NCI-H82 (cell line): Measurements from ENCODE around the gene CINP.

Source experiments
- DNase-seq: peaks from one replicate; lab custom pipeline; 2025; lab: John Stamatoyannopoulos, UW

Gene CINP

DNA sequence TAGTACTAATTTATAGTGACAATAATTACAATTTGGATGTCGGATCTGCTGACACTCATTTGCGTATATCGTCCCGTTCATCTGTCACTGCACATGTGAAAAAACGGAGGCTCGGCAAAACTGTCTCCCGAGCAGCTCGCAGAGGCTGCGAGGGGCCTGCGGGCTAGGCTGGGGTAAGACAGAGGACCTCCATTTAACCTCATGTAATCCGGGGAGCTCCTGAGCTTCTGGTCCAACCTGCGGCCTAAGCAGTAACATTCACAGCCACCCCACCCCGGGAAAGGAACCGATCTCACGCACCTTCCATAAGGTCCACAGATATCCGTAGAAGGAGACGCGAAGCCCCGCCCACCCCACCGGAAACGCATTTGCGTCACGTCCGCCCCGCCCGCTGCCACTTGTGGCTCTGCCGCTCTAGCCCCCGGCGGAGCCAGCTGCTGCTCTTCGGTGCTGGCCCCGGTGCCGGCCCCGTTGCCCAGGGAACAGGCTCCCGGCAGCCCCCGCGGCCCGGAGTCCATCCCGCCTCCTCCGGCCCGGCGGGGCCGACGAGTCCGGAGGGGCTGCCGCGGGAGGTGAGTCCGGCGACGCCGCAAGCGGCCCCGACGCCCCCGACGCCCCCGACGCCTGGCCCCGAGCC is at the start of gene CINP, which contains the start of gene TECPR2:
TSS of gene CINP (minus strand) at position 346 of the 637 bp plus-strand sequence. CDS start at position 307, 39 bp downstream.
TSS of gene TECPR2 (plus strand) at position 397 of the 637 bp plus-strand sequence. CDS start 13,781 bp downstream, outside the sequence.
- DNase-seq = peak; percentile 96

DNA sequence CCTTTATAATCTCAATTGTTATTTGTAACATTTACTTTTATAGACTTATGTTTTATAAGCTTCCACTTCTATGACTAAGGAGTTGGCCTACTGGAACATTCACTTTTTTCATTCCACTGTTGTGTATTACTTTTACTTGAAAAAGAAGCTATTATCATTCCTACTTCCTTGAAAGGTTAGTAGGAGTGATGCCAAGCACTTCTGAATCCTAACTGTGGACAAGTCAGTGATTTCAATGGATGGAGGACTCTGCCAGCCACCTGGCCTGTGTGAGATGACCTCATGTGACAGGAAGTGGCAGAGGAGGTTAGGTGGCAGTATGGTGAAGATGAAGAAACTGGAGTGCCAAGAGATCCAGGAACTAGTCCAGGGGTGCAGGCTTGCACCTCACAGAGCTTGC is 46.0 kb upstream of the CINP start:
- DNase-seq = no peak

DNA sequence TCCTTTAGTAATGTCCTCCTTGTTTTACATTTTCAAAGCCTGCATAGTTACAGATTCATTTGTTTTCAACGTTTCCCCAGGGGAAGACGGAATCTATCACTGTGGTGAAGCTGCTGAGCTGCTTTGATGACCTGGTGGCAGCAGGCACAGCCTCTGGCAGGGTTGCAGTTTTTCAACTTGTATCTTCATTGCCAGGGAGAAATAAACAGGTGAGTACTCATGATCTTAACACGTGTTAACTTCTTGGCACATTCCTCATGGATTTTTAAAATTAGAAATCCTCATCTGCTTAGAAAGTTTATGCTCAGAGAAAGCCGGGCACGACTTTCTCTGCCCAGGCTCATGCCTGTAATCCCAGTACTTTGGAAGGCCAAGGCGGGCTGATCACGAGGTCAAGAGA is 44.6 kb upstream of the CINP start:
- DNase-seq = no peak

DNA sequence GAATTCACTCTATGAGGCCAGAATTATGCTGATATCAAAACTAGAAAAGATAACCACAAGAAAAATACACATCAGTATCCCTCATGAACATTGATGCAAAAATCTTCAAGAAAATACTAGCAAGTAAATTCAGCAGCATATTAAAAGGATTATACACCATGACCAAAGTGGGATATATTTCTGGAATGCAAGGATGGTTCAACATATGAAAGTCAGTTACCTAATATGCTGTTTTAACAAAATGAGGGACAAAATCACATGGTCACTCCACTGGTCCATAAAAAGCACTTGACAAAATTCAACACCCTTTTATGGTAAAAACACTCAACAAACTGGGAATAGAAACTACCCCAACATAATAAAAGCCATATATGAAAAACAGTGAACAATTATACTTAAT is 40.3 kb upstream of the CINP start:
- DNase-seq = no peak

DNA sequence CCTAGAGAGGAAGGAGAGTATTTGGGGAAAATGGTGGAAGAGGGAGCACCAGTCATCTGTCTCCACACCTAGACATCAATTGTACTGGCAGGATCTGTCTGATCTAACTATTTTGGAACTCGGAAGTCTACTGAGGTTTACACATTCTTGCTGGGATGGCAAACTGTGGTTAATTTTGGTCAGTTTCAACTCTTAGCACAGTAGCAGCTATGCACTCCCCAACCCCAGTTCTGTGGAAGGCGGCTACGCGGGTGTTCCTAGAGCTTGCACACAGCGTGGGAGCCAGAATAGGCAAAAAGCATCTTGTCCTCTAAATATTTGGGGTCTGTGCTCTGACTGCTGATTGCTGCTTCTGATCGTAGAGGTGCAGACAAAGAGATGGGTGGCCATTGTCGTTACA is 33.8 kb upstream of the CINP start:
- no peak for DNase-seq

DNA sequence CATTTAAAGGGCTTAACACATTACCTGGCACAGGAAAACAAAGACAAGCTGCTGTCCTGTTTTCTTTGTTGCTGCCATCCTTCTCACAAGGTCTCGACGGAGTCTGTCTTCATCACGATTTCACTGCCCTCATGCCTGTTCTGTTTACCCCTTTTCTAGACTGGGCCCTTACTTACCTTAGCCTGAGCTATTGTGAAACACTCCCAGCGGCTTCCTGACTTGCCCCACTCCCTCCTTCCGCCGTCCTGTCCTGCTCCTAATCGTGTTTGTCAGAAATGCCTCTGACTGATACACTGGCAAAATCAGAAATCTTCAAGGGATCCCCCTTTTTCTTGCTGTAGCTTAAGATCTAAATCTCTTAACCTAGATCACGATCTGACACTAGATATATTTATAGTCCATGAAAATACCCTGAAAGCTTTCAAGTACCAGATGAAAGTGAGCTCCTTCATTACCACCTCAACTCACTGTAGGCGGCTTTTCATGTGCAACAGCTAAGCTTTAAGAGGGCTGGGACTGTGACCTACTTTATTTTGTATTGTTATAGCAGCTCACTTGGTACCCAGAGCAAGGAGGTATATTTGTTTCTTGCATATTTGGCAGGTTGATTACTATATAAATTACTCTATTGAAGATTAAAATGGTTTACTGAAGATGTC is 32.2 kb upstream of the CINP start:
- no peak for DNase-seq

DNA sequence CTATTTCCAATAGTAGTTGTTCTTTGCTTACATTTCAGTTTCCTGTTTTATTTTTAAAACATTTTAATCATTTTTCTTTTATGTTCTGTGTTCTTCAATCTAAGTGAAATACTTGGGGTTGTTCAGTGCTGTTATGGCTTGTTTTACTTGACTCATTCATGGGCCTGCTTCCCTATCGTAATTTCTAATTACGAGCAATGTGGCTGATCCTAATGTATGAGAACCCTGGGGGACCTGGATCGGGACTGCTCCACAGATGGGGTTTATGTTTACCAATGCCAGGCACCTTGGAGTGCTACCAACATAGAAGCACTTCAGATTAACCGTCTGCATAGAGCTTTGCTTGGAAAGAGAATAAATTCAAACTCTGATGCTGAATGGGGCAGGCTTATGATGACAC is 29.8 kb upstream of the CINP start:
- DNase-seq = no peak

DNA sequence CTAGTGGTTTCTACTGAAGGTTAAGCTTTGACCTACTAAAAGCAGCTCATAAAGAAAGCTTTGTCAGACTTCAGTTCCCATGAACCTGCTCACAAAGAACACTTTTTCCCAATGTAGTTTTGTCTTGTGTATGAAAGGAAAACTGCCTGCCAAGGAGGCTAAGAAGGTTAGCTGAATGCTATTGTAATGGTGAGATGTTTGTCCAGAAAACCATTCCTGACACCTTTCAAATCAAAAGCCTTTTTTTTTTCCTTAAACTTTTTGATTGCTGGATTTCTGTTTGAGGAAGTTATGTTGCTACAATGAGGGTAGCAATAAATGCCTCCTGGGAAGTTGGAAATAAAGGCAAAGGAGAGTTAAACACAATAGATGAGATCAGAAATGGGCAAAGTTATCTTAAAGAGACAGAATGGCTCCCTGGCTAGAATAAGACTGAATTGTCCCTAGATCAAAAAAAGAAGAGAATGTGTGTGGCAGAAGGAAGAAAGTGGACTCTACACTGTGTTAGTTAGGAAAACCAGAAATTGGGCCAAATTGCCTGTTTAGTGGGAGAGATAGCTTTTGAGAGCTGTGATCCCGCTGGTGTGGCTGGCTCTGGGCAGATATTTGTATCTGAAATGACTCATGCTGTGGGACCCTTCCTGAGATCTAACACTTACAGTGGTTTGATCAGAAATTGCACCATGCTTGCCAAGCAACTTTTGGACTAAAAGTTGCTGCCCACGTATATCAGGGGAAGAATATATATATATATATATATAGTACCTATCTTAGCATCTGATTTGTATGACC is 27.6 kb upstream of the CINP start:
- DNase-seq = no peak

DNA sequence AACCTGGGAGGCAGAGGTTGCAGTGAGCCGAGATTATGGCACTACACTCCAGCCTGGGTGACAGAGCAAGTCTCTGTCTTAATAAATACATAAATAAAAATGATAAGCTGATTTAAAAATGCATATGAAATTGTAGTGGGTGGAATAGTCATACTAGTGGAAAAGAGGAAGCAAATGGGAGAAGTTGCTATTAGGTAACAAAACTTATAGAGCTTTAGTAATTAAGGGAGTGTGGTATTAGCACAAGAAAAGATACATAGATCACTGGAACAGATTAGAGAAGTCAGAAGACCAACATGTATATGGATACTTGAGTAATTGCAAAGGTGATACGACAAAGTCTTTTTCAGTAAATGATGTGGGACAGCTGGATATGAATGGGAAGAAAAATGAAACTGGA is 26.6 kb upstream of the CINP start:
- DNase-seq = no peak

DNA sequence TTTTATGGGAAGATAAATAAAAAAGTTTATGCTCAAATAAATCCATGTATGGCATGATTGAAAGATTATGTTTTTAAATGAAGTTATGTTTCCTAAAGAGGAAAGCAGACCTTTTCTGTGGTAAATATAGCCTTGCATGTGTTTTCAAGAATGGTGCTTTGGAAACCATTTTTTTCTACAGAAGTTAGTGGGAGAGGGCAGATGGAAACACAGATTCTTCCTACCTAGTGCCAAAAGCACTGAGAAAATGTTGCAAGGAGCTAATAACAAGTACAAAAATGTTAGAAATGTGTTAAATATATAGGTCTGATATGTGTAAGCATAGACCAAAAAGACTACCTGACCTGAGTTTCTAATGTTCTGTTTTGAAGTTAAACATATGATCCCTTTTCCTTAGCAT is 24.4 kb upstream of the CINP start:
- no peak for DNase-seq

DNA sequence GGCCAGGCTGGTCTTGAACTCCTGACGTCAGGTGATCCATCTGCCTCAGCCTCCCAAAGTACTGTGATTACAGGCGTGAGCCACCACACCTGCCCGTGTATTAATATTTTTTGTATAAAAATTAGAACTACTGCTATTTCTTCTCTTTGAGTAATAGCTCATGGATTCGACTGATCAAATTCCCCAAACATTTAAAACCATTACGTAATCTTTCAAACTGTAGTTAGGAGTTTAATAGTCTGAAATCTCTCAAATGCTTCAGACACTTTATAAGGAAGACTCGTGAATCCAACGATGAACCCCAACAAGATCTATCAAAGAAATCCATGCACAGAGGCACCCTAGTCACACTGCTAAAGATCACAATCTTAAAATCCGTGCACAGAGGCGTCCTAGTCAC is 16.1 kb upstream of the CINP start:
- no peak for DNase-seq

DNA sequence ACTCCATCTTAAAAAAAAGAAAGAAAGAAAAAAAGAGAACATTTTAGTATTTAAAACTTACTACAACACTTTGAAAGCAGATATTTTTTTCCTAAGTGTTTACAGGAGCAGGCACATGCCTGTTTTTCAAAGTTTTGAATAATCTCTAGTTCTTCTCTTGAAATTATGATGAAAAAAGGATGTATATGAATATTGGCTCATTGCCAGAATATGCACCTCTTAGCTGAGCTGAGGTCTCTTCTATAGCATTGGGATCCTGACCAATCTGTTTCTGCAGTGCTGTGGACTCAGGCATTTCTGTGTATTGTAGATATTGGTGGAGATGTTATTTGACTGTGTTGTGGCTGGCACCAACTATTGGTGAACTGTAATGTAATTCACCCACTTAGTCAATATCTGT is 15.0 kb upstream of the CINP start:
- no peak for DNase-seq

DNA sequence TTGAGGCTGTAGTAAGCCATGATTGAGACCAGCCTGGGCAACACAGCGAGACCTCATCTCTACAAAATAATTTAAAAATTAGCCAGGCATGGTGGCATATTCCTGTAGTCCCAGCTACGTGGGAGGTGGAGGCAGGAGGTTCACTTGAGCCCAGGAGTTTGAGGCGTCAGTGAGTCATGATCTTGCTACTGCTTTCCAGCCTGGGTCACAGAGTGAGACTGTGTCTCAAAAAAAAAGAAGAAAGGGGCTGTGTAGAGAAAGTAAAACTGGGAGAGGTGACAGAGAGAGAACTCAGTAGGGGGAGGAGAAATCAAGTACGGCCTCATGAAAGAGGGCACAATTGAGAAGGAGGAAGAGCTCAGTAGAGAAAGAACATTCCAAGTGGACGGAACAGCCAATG is 12.4 kb upstream of the CINP start:
- DNase-seq = no peak

DNA sequence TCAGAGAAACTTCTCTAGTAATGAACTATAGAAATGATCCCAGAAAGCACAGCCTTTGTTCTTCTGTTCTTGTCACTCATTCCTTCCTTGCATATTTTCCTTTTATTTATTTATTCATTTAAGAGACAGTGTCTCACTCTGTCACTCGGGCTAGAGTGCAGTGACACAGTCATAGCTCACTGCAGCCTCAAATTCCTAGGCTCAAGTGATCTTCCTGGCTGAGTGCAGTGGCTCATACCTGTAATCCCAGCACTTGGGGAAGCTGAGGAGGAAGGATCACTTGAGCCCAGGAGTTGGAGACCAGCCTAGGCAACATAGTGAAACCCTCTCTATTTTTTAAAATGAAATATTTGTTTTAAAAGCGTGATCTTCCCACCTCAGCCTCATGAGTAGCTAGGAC is 11.6 kb upstream of the CINP start:
- DNase-seq = no peak

DNA sequence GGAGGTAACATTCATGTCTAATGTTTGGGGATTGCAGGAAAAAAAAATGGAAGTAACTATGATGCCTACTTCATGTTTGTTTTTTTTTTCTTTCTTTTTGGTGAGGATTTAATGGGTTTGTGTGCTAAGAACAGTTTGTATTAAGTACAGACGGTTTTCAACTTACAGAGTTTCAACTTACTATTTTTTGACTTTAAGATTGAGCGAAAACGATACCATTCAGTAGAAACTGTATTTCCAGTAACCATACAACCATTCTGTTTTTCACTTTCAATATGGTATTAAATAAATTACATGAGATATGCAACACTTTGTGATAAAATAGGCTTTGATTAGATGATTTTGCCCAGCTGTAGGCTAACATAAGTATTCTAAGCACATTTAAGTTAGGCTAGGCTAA is 10.4 kb upstream of the CINP start:
- DNase-seq = no peak

DNA sequence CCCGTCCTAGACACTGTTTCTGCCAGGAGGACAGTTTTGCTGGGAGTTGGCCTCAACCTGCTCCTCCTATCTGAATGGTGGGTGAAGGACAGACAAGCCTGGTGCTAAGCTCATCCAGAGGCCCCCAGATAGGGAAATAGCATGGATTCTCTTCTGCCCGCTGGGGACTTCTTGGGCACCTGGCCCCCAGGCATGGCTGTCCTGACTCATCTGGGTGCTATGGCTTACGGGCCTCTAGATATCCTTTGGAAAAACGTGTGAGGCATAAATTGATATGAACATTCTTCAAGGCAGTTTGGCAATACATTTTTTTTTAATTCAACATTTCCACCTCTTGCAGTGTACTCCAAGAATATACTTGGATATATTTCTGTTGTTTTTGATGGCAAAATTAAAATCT is 8.7 kb upstream of the CINP start:
- no peak for DNase-seq

DNA sequence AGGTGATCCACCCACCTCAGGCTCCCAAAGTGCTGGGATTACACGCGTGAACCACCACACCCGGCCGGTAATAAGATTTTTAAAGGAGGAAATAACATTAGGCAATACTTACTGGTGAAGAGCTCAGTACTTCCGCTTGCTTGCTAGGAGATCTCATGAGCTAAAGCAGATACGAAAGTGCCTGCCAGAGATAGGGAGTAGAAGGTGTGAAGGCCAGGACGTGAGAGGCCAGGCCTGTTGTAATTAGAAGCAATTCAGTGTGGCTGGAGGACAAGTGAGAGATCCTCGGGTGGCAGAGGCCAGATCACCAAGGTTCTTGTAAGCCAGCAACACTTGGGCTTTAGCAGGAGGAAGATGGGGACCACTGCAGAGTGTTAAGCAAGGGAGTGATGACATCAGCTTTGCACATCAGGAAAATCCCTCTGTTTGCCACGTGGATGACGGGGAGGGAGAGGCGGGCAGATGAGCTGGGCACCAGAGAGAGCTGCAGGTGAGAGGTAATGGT is 7.7 kb upstream of the CINP start:
- DNase-seq = peak; percentile 24

DNA sequence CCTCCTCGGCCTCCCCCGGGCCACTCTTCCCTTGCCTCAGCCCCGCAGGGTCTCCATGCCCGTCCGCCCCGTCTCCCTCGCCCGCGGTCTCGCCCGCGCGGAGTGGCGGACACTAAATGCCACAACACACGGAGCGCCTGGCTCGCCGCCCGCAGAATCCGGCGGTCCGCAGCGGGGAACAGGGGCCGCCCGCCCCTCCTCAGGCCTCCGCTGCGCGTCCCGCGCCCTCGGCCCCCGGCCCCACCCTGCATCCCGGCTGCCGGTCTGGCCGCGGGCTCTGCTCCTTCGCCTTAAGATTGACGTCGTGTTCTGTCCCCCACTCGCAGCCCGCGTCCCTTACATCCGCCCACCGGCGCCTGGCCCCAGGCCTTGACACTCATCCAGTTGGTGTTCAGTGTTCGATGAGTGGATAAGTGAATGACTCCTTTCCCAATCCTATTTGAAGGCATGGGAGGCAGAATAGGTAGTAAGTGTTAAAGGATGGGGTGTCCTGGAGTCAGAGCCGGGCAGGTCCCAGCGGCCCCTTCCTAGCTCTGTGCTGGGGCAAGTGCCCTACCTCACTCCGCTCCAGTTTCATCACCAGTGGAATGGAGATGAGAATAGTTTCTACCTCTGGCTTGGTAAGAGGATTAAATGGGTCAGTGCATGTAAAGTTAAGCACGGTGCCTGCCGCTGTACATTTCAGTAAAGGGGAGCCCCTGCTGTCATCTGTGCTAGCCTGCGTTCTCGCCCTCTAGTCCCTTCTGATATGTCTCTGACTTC is 673 bp upstream of the CINP start:
- DNase-seq = peak; percentile 68

DNA sequence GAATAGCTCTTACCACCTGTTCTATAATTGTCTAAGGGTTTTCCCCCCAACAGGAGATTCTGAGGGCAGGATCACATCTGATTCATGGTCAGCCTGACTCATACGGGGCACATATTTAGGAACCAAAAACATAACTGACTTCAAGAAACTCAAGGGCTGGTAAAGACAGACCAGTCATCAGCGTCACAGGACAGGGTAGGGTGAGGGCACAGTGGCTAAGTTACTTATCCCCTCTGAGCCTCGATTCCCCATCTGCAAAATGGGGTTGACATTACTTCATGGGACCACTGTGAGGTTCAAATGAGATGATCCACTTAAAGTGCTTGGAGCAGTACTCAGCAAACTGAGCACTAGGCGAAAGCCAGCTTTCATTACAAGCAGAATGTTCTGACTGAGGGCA is 606 bp downstream of the CINP start:
- DNase-seq = peak; percentile 22

DNA sequence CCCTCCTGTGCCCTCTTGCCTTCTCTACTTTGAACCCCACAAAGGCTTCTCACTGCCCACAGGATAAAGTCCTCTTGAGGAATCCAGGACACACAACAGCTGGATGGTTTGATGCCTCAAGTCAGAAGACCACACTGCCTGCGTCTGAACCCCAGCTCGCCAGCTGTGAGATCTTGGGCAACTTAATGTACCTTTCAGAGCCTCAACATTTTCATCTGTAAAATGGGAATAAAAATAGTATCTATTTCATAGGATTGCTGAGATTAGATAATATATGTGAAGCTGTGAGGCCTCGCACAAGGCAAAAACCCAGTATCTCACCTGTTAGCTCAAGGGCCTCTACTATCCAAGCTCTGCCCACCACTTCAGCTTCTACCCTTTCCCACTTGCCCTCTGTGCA is 2.3 kb downstream of the CINP start:
- DNase-seq = no peak

DNA sequence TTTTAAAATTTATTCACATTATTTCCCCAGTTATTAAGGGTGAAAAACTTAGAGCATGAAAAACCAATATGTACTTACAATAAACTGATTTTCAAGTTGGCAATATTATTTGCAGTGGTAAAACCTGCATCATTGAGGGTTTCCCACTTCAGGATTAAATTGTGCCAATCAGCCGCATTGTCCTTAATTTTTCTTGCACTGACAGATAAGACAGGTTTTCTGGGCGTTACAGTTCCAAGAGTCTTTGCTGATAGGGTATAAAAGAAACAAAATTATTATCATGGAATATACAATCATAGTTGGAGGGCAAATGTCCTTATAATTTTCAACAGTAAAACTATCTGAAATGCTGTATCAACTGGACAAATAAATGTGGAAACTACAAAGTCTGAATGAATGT is 3.3 kb downstream of the CINP start:
- DNase-seq = no peak

DNA sequence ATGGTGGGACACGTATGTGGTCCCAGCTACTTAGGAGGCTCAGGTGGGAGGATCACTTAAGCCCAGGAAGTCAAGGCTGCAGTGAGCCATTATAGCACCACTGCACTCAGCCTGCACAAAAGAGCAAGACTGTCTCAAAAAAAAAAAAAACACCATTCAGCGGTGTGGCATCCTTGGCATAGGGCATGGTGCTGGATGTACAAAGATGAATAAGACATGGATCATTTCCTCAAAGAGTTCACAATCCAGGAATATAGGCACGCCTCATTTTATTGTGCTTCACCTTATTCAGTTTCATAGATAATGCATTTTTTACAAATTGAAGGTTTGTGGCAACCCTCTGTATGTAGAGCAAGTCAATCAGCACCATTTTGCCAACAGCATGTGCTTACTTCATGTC is 6.4 kb downstream of the CINP start:
- no peak for DNase-seq
